HEK293T (cell line): ENCODE data around the gene IGSF8.

ENCODE experiments used
- CTCF ChIA-PET: fragments of 350-600 bp; formaldehyde crosslinking; extraction: SDS; loops from one replicate; lab custom pipeline; 2021; ENCODE audit warnings: antibody characterized with exemption, inconsistent platforms; lab: Yijun Ruan, JAX
- POLR2A ChIA-PET: fragments of 350-600 bp; formaldehyde crosslinking; extraction: SDS; loops from one replicate; lab custom pipeline; 2020; ENCODE audit warnings: antibody characterized with exemption, inconsistent platforms; lab: Yijun Ruan, JAX
- DNase-seq: peaks from one replicate; pipeline ENCODE4 v3.0.0; 2012; ENCODE audit warnings: mixed read lengths; ENCODE audit errors: extremely low spot score
- ARNT ChIP-seq: fragments of 450-650 bp; IDR thresholded peaks from 2 replicates; pipeline ENCODE4 v1.6.1; 2017; ENCODE audit warnings: mild to moderate bottlenecking
- BHLHE40 ChIP-seq: fragments of 450-650 bp; IDR thresholded peaks from 2 replicates; pipeline ENCODE4 v1.6.1; 2016; ENCODE audit warnings: mild to moderate bottlenecking, moderate library complexity, borderline replicate concordance
- CTBP1 ChIP-seq: fragments of 450-650 bp; IDR thresholded peaks from 2 replicates; pipeline ENCODE4 v1.6.1; 2016; ENCODE audit warnings: borderline replicate concordance
- ELF4 ChIP-seq: fragments of 450-650 bp; IDR thresholded peaks from 2 replicates; pipeline ENCODE4 v1.6.1; 2017; ENCODE audit warnings: antibody characterized with exemption
- FOXA1 ChIP-seq: fragments of 450-650 bp; IDR thresholded peaks from 2 replicates; pipeline ENCODE4 v1.6.1; 2016; ENCODE audit warnings: mild to moderate bottlenecking
- FOXK2 ChIP-seq: fragments of 450-650 bp; IDR thresholded peaks from 2 replicates; pipeline ENCODE4 v1.6.1; 2016; ENCODE audit warnings: mild to moderate bottlenecking
- FOXM1 ChIP-seq: fragments of 450-650 bp; IDR thresholded peaks from 2 replicates; pipeline ENCODE4 v1.6.1; 2017; ENCODE audit warnings: mild to moderate bottlenecking, borderline replicate concordance
- HDGF ChIP-seq: fragments of 450-650 bp; IDR thresholded peaks from 2 replicates; pipeline ENCODE4 v1.6.1; 2017; ENCODE audit warnings: antibody characterized with exemption, borderline replicate concordance
- L3MBTL2 ChIP-seq: fragments of 450-650 bp; conservative IDR thresholded peaks from 2 replicates; pipeline ENCODE4 v1.6.1; 2016; ENCODE audit warnings: mild to moderate bottlenecking
- LEF1 ChIP-seq: fragments of 450-650 bp; IDR thresholded peaks from 2 replicates; pipeline ENCODE4 v1.6.1; 2017; ENCODE audit warnings: mild to moderate bottlenecking, borderline replicate concordance
- NFRKB ChIP-seq: fragments of 450-650 bp; IDR thresholded peaks from 2 replicates; pipeline ENCODE4 v1.6.1; 2016; ENCODE audit warnings: mild to moderate bottlenecking, moderate library complexity
- PKNOX1 ChIP-seq: fragments of 450-650 bp; IDR thresholded peaks from 2 replicates; pipeline ENCODE4 v1.6.1; 2016
- SP1 ChIP-seq: fragments of 450-650 bp; IDR thresholded peaks from 2 replicates; pipeline ENCODE4 v1.6.1; 2017
- SUZ12 ChIP-seq: fragments of 450-650 bp; IDR thresholded peaks from 2 replicates; pipeline ENCODE4 v1.6.1; 2016; ENCODE audit warnings: mild to moderate bottlenecking
- TARDBP ChIP-seq: fragments of 450-650 bp; IDR thresholded peaks from 2 replicates; pipeline ENCODE4 v1.6.1; 2016
- ZNF384 ChIP-seq: fragments of 450-650 bp; IDR thresholded peaks from 2 replicates; pipeline ENCODE4 v1.6.1; 2016

Gene IGSF8

DNA sequence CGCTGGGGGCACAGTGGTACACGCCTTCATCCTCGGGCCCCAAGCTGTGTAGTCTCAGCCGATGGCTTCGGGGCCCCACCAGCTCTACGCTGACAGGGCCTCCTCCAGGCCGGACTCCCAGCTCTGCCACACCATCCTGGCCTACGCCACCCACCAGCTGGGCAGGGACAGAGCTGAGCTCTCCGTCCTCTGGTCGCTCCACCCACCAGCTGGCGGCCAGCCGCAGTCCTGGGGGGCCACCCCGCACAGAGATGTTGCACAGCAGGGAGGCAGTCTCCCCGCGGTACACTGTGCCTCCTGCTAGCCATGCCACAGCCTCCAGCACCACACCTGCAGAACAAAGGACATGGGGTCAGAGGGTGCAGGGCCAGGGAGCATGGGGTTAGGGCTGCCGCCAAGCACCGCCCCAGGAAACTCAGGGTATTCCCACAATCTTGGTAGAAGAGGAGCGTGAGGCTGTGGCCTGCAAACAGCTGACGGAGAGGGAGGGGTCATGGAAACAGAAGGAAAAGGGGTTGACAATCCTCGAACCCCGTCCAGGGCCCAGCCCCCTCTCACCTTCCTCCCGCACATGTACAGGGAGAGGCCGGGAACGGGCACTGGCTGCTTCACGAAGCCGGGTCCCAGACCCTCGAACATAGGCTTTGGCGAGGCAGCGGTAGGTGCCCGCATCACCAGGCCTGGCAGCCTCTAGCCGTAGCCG lies 5.9 kb downstream of the IGSF8 start:
- ChIA-PET CTCF (no interaction called here), POLR2A (no interaction called here)
- TF ChIP-seq FOXK2, result no peak
- no peak for TF ChIP-seq L3MBTL2
- TF ChIP-seq CTBP1, result no peak
- TF ChIP-seq LEF1, result no peak
- no peak for DNase-seq

GRCh38 chr1:160091666-160092223 lies 6.7 kb downstream of the IGSF8 start:
- TF ChIP-seq FOXM1 (no peak), ZNF384 (no peak), L3MBTL2 (no peak), HDGF (no peak), SUZ12 (no peak), SP1 (no peak), FOXK2 (no peak), CTBP1 (no peak), ARNT (no peak)
- ChIA-PET CTCF (no interaction called here), POLR2A (no interaction called here)
- no peak for DNase-seq

- ChIA-PET CTCF (no interaction called here), POLR2A (no interaction called here)
- TF ChIP-seq L3MBTL2 (no peak), ELF4 (no peak), TARDBP (no peak), SUZ12 (no peak), SP1 (no peak), CTBP1 (no peak), FOXK2 (no peak), PKNOX1 (no peak), FOXM1 (no peak), ARNT (no peak), ZNF384 (no peak), FOXA1 (no peak), LEF1 (no peak), HDGF (no peak), BHLHE40 (no peak), NFRKB (no peak)
- no peak for DNase-seq
Observed at GRCh38 chr1:160090760-160091159, 7.7 kb downstream of the IGSF8 start.

DNA sequence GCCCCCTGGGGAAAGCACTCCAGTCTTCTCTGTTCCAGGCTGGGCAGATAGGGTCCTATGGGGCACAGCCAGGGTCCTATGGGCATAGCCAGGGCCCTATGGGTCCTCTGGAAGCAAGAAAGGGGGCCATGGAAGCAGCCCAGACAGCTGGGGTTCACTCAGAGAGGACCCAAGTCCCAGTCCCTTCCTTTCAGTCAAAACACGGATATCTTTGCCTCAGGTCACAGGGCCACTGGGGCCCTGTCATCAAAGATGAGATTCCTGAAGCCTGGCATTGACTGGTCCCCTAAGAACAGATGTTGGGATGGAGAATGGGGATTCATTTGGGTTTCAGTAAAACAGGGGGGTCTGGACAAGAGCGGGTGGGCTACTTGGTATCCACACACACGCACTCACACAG lies 8.5 kb downstream of the IGSF8 start:
- no peak for TF ChIP-seq PKNOX1
- TF ChIP-seq ZNF384, result no peak
- TF ChIP-seq ELF4, result no peak
- no peak for TF ChIP-seq BHLHE40
- TF ChIP-seq NFRKB, result no peak
- TF ChIP-seq HDGF, result no peak
- TF ChIP-seq FOXA1, result no peak
- ChIA-PET POLR2A (no interaction called here), CTCF (no interaction called here)
- no peak for DNase-seq

GRCh38 chr1:160087118-160087662 lies 11.2 kb downstream of the IGSF8 start:
- TF ChIP-seq L3MBTL2 (no peak), PKNOX1 (no peak), FOXK2 (no peak), FOXA1 (no peak), NFRKB (no peak), BHLHE40 (no peak), ZNF384 (no peak), HDGF (no peak), TARDBP (no peak), SP1 (no peak), FOXM1 (no peak), SUZ12 (no peak), ELF4 (no peak), CTBP1 (no peak), ARNT (no peak), LEF1 (no peak)
- ChIA-PET CTCF (interaction anchor here (1.2 to 2.6 kb wide), 7 partner anchors 8 to 289 kb away, joined by 3 to 20 read pairs (median 7); partner anchors contain the start of gene IGSF8), POLR2A (interaction anchor here (1.0 to 1.2 kb wide), 2 partner anchors 10 to 175 kb away, joined by 3 read pairs; partner anchors contain the start of gene DCAF8)
- DNase-seq, result no peak

GRCh38 chr1:160086456-160086892 lies 11.9 kb downstream of the IGSF8 start:
- TF ChIP-seq CTBP1 (no peak), PKNOX1 (no peak), LEF1 (no peak), SP1 (no peak), ELF4 (no peak), FOXM1 (no peak), ZNF384 (no peak), HDGF (no peak), SUZ12 (no peak), FOXK2 (no peak)
- CTCF ChIA-PET, result interaction anchor here (1.1 to 2.6 kb wide), 14 partner anchors 8 to 290 kb away, joined by 3 to 20 read pairs (median 5); partner anchors contain the start of gene IGSF8
- POLR2A ChIA-PET, result no interaction called here
- DNase-seq, result no peak
